CD4-positive, alpha-beta T cell treated with Interleukin-4 for 1 hour (primary cell): Measurements from ENCODE around the gene ZNF775.
A peak's percentile ranks its signal among the peaks of the same experiment; 100 is the strongest.

Experiments
- DNase-seq, 2 donors: peaks; one replicate each; pipeline ENCODE4 v3.0.0-alpha.2; 2020 to 2022

ZNF775 gene

GRCh38 chr7:150369748-150370501, 9.2 kb upstream of the ZNF775 start:
- no peak for DNase-seq

GRCh38 chr7:150370612-150371071, 8.5 kb upstream of the ZNF775 start:
- no peak for DNase-seq

GRCh38 chr7:150371131-150371995, 7.8 kb upstream of the ZNF775 start:
- no peak for DNase-seq

- DNase-seq: no peak
Observed at GRCh38 chr7:150371996-150372270, 7.2 kb upstream of the ZNF775 start.

GRCh38 chr7:150372271-150373048, 6.7 kb upstream of the ZNF775 start:
- no peak for DNase-seq

GRCh38 chr7:150373049-150373801, 5.9 kb upstream of the ZNF775 start:
- no peak for DNase-seq

GRCh38 chr7:150374026-150374425, 5.1 kb upstream of the ZNF775 start:
- DNase-seq: no peak

- DNase-seq: no peak
Observed at GRCh38 chr7:150374472-150374871, 4.7 kb upstream of the ZNF775 start.

- DNase-seq: no peak
Observed at GRCh38 chr7:150375662-150376521, 3.2 kb upstream of the ZNF775 start.

- no peak for DNase-seq
Observed at GRCh38 chr7:150376560-150376959, 2.6 kb upstream of the ZNF775 start.

GRCh38 chr7:150377196-150377595, 1.9 kb upstream of the ZNF775 start:
- DNase-seq: no peak

GRCh38 chr7:150377635-150378034, 1.5 kb upstream of the ZNF775 start:
- no peak for DNase-seq

- peak; percentile 48 to 61 for DNase-seq
Observed at GRCh38 chr7:150378115-150378852, 846 bp upstream of the ZNF775 start.

- DNase-seq: no peak
Observed at GRCh38 chr7:150379441-150380379, 580 bp downstream of the ZNF775 start.

- DNase-seq: no peak
Observed at GRCh38 chr7:150380463-150380862, 1.3 kb downstream of the ZNF775 start.

GRCh38 chr7:150381096-150381495, 2.0 kb downstream of the ZNF775 start:
- no peak for DNase-seq

- DNase-seq: no peak
Observed at GRCh38 chr7:150381785-150382122, 2.6 kb downstream of the ZNF775 start.

GRCh38 chr7:150382123-150382843, 3.2 kb downstream of the ZNF775 start:
- DNase-seq: no peak

GRCh38 chr7:150382844-150383225, 3.7 kb downstream of the ZNF775 start:
- DNase-seq: no peak
